AG09309 (cell line): ENCODE results near the gene RPH3AL.
"Not testable (repeated sequence)": the region's sequence is repeated elsewhere in the genome, so short reads cannot be mapped to it uniquely, and the experiment has no call there.

Source experiments
- DNase-seq: peaks from one replicate; pipeline ENCODE4 v3.0.0-alpha.2; 2010; ENCODE audit warnings: low read depth
- H3K4me3 ChIP-seq: 2 replicates; pipeline ENCODE4 v1.5.1; 2011; ENCODE audit warnings: mild to moderate bottlenecking, low read depth, low read length, moderate library complexity; ENCODE audit not compliant: control insufficient read depth
- CTCF ChIP-seq: IDR thresholded peaks from 2 replicates; pipeline ENCODE4 v1.5.1; 2011; ENCODE audit warnings: mild to moderate bottlenecking, low read depth, low read length, inconsistent platforms; ENCODE audit not compliant: insufficient read depth, control insufficient read depth; ENCODE audit errors: missing control alignments

Gene RPH3AL

DNA sequence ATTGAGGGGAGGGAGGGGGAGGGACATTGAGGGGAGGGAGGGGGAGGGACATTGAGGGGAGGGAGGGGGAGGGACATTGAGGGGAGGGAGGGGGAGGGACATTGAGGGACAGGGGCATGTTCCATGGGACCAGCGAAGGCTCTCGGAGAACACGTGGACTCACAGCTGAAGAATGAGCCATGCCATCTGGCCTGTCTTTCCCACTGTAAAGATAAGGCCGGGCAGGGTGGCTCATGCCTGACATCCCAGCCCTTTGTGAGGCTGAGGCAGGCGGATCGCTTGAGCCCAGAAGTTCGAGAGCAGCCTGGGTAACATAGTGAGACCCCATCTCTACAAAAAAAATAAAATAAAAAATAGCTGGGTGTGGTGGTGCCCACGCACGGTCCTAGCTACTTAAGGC is 32.5 kb downstream of the RPH3AL start:
- DNase-seq, result no peak
- H3K4me3 ChIP-seq, result no peak overlapping the region
- TF ChIP-seq CTCF, result no peak

GRCh38 chr17:319266-319665 is 33.3 kb downstream of the RPH3AL start:
- no peak for TF ChIP-seq CTCF
- no peak overlapping the region for H3K4me3 ChIP-seq
- DNase-seq, result no peak

GRCh38 chr17:317070-317469 is 35.5 kb downstream of the RPH3AL start:
- not testable (repeated sequence) for H3K4me3 ChIP-seq, DNase-seq

DNA sequence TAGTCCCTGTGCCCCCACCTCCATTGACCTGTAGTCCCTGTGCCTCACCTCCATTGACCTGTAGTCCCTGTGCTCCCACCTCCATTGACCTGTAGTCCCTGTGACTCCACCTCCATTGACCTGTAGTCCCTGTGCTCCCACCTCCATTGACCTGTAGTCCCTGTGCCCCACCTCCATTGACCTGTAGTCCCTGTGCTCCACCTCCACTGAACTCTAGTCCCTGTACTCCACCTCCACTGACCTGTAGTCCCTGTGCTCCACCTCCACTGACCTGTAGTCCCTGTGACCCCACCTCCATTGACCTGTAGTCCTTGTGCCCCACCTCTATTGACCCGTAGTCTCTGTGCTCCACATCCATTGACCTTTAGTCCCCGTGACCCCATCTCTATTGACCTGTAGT is 37.2 kb downstream of the RPH3AL start:
- DNase-seq, H3K4me3 ChIP-seq: not testable (repeated sequence)

DNA sequence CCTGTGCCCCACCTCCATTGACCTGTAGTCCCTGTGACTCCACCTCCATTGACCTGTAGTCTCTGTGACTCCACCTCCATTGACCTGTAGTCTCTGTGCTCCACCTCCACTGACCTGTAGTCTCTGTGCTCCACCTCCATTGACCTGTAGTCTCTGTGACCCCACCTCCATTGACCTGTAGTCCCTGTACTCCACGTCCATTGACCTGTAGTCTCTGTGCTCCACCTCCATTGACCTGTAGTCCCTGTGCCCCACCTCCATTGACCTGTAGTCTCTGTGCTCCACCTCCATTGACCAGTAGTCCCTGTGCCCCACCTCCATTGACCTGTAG is 38.0 kb downstream of the RPH3AL start:
- H3K4me3 ChIP-seq, DNase-seq: not testable (repeated sequence)

DNA sequence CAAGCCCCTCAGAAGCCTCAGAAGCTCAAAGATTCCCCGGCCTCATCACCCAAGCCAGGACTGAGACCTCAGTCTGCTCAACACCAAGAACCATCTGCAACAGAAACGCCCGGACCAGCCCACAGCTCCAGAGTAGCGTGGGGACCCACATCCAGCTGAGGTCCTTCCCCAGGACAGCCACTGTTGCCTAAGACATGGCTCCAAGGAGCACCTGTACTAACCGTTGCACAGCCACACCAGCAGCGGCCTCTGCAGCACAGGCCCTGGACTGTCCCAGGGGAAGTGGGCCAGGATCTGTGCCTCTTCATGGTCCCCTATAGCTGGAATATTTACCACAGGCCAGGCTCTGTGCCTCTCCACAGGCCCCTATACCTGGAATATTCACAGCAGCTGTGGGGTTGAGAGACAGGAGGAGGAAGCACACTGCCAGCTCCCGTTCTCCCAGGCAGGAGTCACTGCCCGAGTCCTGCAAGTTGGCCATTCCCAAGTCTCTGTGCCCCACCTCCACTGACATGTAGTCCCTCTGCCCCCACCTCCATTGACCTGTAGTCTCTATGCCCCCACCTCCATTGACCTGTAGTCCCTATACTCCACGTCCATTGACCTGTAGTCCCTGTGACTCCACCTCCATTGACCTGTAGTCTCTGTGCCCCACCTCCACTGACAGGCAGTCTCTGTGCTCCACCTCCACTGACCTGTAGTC is 38.5 kb downstream of the RPH3AL start:
- DNase-seq, result no peak
- no peak overlapping the region for H3K4me3 ChIP-seq
- no peak for TF ChIP-seq CTCF

GRCh38 chr17:313231-313630 is 39.4 kb downstream of the RPH3AL start:
- TF ChIP-seq CTCF, result no peak
- DNase-seq, result no peak
- no peak overlapping the region for H3K4me3 ChIP-seq

GRCh38 chr17:312476-313148 is 40.0 kb downstream of the RPH3AL start:
- DNase-seq, result no peak
- no peak for TF ChIP-seq CTCF

More at GRCh38 chr17:312476-313148, 40.0 kb downstream of the RPH3AL start:
- no peak overlapping the region for H3K4me3 ChIP-seq
